ENCODE data around the gene DYSF.
A peak's percentile ranks its signal among the peaks of the same experiment; 100 is the strongest.
"Not testable (repeated sequence)": the region's sequence is repeated elsewhere in the genome, so short reads cannot be mapped to it uniquely, and the experiment has no call there.

The DYSF gene

GRCh38 chr2:71453404-71454220, at the start of gene DYSF:
Gene DYSF, plus strand, starts transcription at chr2:71453561.
- no peak for DNase-seq

- DNase-seq, result no peak
Measured at GRCh38 chr2:71409611-71410010, 43.8 kb upstream of the DYSF start.

GRCh38 chr2:71410696-71411095, 42.7 kb upstream of the DYSF start:
- no peak for DNase-seq

- not testable (repeated sequence) for DNase-seq
Measured at GRCh38 chr2:71416866-71417265, 36.5 kb upstream of the DYSF start.

GRCh38 chr2:71417300-71418202, 35.8 kb upstream of the DYSF start:
- DNase-seq, result peak; percentile 2

GRCh38 chr2:71419145-71419544, 34.2 kb upstream of the DYSF start:
- no peak for DNase-seq

GRCh38 chr2:71419976-71420375, 33.4 kb upstream of the DYSF start:
- DNase-seq, result no peak

- no peak for DNase-seq
Measured at GRCh38 chr2:71422786-71423185, 30.6 kb upstream of the DYSF start.

GRCh38 chr2:71423817-71424420, 29.4 kb upstream of the DYSF start:
- no peak for DNase-seq

GRCh38 chr2:71426721-71427120, 26.6 kb upstream of the DYSF start:
- DNase-seq, result no peak

- no peak for DNase-seq
Measured at GRCh38 chr2:71428472-71429383, 24.6 kb upstream of the DYSF start.

GRCh38 chr2:71445142-71445541, 8.2 kb upstream of the DYSF start:
- not testable (repeated sequence) for DNase-seq

- DNase-seq, result no peak
Measured at GRCh38 chr2:71446505-71446904, 6.9 kb upstream of the DYSF start.

GRCh38 chr2:71449343-71449742, 4.0 kb upstream of the DYSF start:
- no peak for DNase-seq

- DNase-seq, result no peak
Measured at GRCh38 chr2:71451705-71452104, 1.7 kb upstream of the DYSF start.

- DNase-seq, result no peak
Measured at GRCh38 chr2:71452565-71452964, 796 bp upstream of the DYSF start.

- no peak for DNase-seq
Measured at GRCh38 chr2:71454221-71455010, 1.1 kb downstream of the DYSF start.

- no peak for DNase-seq
Measured at GRCh38 chr2:71455011-71455740, 1.8 kb downstream of the DYSF start.

- no peak for DNase-seq
Measured at GRCh38 chr2:71455741-71456569, 2.6 kb downstream of the DYSF start.

GRCh38 chr2:71456617-71457016, 3.3 kb downstream of the DYSF start:
- DNase-seq, result no peak

All from NCI-H1417 treated with DMSO at 0.1 percent for 48 hours (cell line).